H1 (cell line): ENCODE data around the gene UPB1. TPM values are rescaled to one million over a fixed set of nuclear protein-coding genes. Genes with fewer than 3 reads are reported as not detected.

ENCODE experiments used
- CTCF ChIA-PET: fragments of 300-600 bp; sonication (Branson Sonifier 250); formaldehyde crosslinking; loops from one replicate; lab custom pipeline; 2021; ENCODE audit not compliant: partially characterized antibody; lab: Charles Lee
- POLR2A ChIA-PET: fragments of 300-600 bp; sonication (Branson Sonifier 250); formaldehyde crosslinking; loops from one replicate; lab custom pipeline; 2021; ENCODE audit warnings: inconsistent platforms; ENCODE audit not compliant: partially characterized antibody; lab: Charles Lee
- DNase-seq, 2 experiments: peaks; one replicate each; pipeline versions ENCODE4 v3.0.0 to v3.0.0-alpha.2; 2010 to 2022; ENCODE audit warnings: low spot score in 2 of 2, low read depth in 1 of 2, mixed read lengths in 1 of 2
- FAIRE-seq: peaks from 2 replicates; lab custom pipeline; 2011; peaks lifted over from hg19 to GRCh38; lab: Jason Lieb, UNC
- H2AFZ ChIP-seq: 2 replicates; pipeline ENCODE4 v1.8.1; 2012; ENCODE audit warnings: low read length, inconsistent platforms
- H2AK5ac ChIP-seq: 2 replicates; pipeline ENCODE4 v1.6.1; 2013; ENCODE audit warnings: low read depth, low read length
- H2BK120ac ChIP-seq: replicated peaks from 2 replicates; pipeline ENCODE3; 2013; ENCODE audit warnings: low read depth, low read length, inconsistent platforms
- H2BK12ac ChIP-seq: 2 replicates; pipeline ENCODE4 v1.6.1; 2013; ENCODE audit warnings: low read depth, low read length
- H2BK15ac ChIP-seq: 2 replicates; pipeline ENCODE4 v1.6.1; 2013; ENCODE audit warnings: low read length
- H2BK20ac ChIP-seq: 2 replicates; pipeline ENCODE4 v1.6.1; 2013; ENCODE audit warnings: low read length
- H2BK5ac ChIP-seq: 2 replicates; pipeline ENCODE4 v1.6.1; 2013; ENCODE audit warnings: low read depth, low read length
- H3K14ac ChIP-seq: 2 replicates; pipeline ENCODE4 v1.6.1; 2013; ENCODE audit warnings: inconsistent platforms; ENCODE audit not compliant: insufficient read length
- H3K18ac ChIP-seq: 2 replicates; pipeline ENCODE4 v1.6.1; 2013; ENCODE audit warnings: low read length; ENCODE audit errors: extremely low read depth
- H3K23ac ChIP-seq: 2 replicates; pipeline ENCODE4 v1.6.1; 2013; ENCODE audit warnings: inconsistent platforms; ENCODE audit not compliant: insufficient read length
- H3K23me2 ChIP-seq: 2 replicates; pipeline ENCODE4 v1.6.1; 2013; ENCODE audit warnings: low read depth, low read length
- H3K27ac ChIP-seq: 2 replicates; pipeline ENCODE4 v1.6.1; 2011; ENCODE audit warnings: low read depth, low read length, inconsistent platforms
- H3K27me3 ChIP-seq, 4 experiments: replicated peaks in 1 of 4; 1 replicate in 1 of 4; 2 replicates in 3 of 4; pipeline versions ENCODE4 v1.6.1 to v1.8.1; 2011 to 2013; ENCODE audit warnings: low read length in 3 of 4, mild to moderate bottlenecking in 3 of 4, inconsistent platforms in 2 of 4, mixed read lengths in 2 of 4, moderate library complexity in 1 of 4; ENCODE audit not compliant: control insufficient read depth in 3 of 4, insufficient read depth in 3 of 4; ENCODE audit errors: extremely low read depth in 1 of 4
- H3K36me3 ChIP-seq, 4 experiments: 2 replicates each; pipeline versions ENCODE4 v1.6.1 to v1.8.1; 2011 to 2013; ENCODE audit warnings: mild to moderate bottlenecking in 4 of 4, low read length in 3 of 4, moderate library complexity in 2 of 4, control low read depth in 1 of 4, inconsistent platforms in 1 of 4; ENCODE audit not compliant: insufficient read depth in 4 of 4, control insufficient read depth in 2 of 4
- H3K4ac ChIP-seq: replicated peaks from 2 replicates; pipeline ENCODE3; 2013; ENCODE audit warnings: low read length, low read depth, mixed read lengths, inconsistent platforms; ENCODE audit not compliant: insufficient read length
- H3K4me1 ChIP-seq, 4 experiments: replicated peaks in 1 of 4; 1 replicate in 1 of 4; 2 replicates in 3 of 4; pipeline versions ENCODE4 v1.6.1 to v1.8.1; 2011 to 2013; ENCODE audit warnings: low read length in 3 of 4, inconsistent platforms in 2 of 4, mixed read lengths in 1 of 4; ENCODE audit not compliant: insufficient read depth in 4 of 4, control insufficient read depth in 3 of 4
- H3K4me2 ChIP-seq, 2 experiments: 2 replicates each; pipeline versions ENCODE4 v1.6.1 to v1.8.1; 2011 to 2013; ENCODE audit warnings: low read depth in 2 of 2, low read length in 2 of 2, control low read depth in 1 of 2, inconsistent platforms in 1 of 2, mild to moderate bottlenecking in 1 of 2; ENCODE audit not compliant: insufficient read depth in 1 of 2
- H3K4me3 ChIP-seq, 4 experiments: fragments of 200-600, 300-600 bp in 1 of 4; sonication (generic), shearing (Covaris generic), sonication (Bioruptor Twin) in 1 of 4; 2 replicates each; pipeline versions ENCODE4 v1.5.1 to v1.8.1; 2011 to 2016; ENCODE audit warnings: low read length in 4 of 4, low read depth in 3 of 4, control low read depth in 2 of 4, inconsistent platforms in 2 of 4, mild to moderate bottlenecking in 2 of 4, mixed read lengths in 1 of 4, moderate library complexity in 1 of 4; ENCODE audit not compliant: insufficient read depth in 2 of 4; ENCODE audit errors: extremely low read depth in 1 of 4
- H3K56ac ChIP-seq: replicated peaks from 2 replicates; pipeline ENCODE3; 2013; ENCODE audit warnings: low read depth, mild to moderate bottlenecking, mixed read lengths, low read length, inconsistent platforms; ENCODE audit not compliant: insufficient read length
- H3K79me1 ChIP-seq: 2 replicates; pipeline ENCODE4 v1.6.1; 2013; ENCODE audit warnings: low read depth, low read length, control low read depth
- H3K79me2 ChIP-seq, 2 experiments: 2 replicates each; pipeline versions ENCODE4 v1.6.1 to v1.8.1; 2012 to 2013; ENCODE audit warnings: low read length in 2 of 2, mild to moderate bottlenecking in 2 of 2, inconsistent platforms in 1 of 2; ENCODE audit not compliant: insufficient read depth in 2 of 2, control insufficient read depth in 1 of 2
- H3K9ac ChIP-seq, 4 experiments: replicated peaks in 1 of 4; 1 replicate in 1 of 4; 2 replicates in 3 of 4; pipeline versions ENCODE4 v1.6.1 to v1.8.1; 2011 to 2013; ENCODE audit warnings: low read depth in 3 of 4, low read length in 3 of 4, control low read depth in 2 of 4, mild to moderate bottlenecking in 2 of 4, moderate library complexity in 2 of 4, inconsistent platforms in 1 of 4; ENCODE audit errors: extremely low read depth in 1 of 4
- H3K9me3 ChIP-seq, 2 experiments: 2 replicates each; pipeline versions ENCODE4 v1.6.1 to v1.8.1; 2012 to 2013; ENCODE audit warnings: mild to moderate bottlenecking in 2 of 2, moderate library complexity in 2 of 2, control low read depth in 1 of 2, inconsistent platforms in 1 of 2, low read depth in 1 of 2, low read length in 1 of 2, mixed read lengths in 1 of 2; ENCODE audit not compliant: insufficient read depth in 2 of 2
- H4K20me1 ChIP-seq, 2 experiments: replicated peaks in 1 of 2; 2 replicates each; pipeline versions ENCODE3 to v1.8.1; 2011 to 2013; ENCODE audit warnings: inconsistent platforms in 2 of 2, low read length in 2 of 2, mild to moderate bottlenecking in 1 of 2; ENCODE audit not compliant: insufficient read depth in 2 of 2, control insufficient read depth in 1 of 2
- H4K5ac ChIP-seq: 2 replicates; pipeline ENCODE4 v1.6.1; 2013; ENCODE audit warnings: low read length, low read depth, mixed read lengths, inconsistent platforms; ENCODE audit not compliant: insufficient read length
- H4K8ac ChIP-seq: 2 replicates; pipeline ENCODE4 v1.8.0; 2013; ENCODE audit warnings: mild to moderate bottlenecking, moderate library complexity, low read length, inconsistent platforms; ENCODE audit not compliant: insufficient read depth; ENCODE audit errors: extremely low read depth
- H4K91ac ChIP-seq: replicated peaks from 2 replicates; pipeline ENCODE3; 2013; ENCODE audit warnings: low read length, mixed read lengths, inconsistent platforms; ENCODE audit not compliant: insufficient read length
- KDM1A ChIP-seq: fragments of 200-600, 300-600 bp; sonication (generic); IDR thresholded peaks from 2 replicates; pipeline ENCODE4 v1.7.1; 2016; ENCODE audit warnings: mild to moderate bottlenecking, low read length, borderline replicate concordance
- ZNF274 ChIP-seq: IDR thresholded peaks from 2 replicates; pipeline ENCODE4 v1.7.0; 2012; ENCODE audit warnings: low read length, borderline replicate concordance; ENCODE audit errors: extremely low read depth
- WGBS, 2 experiments: shearing (Covaris generic) in 1 of 2; methylation state at CpG; one replicate each; pipeline versions ENCODE4 v1.1.6 to v1.1.7; 2013 to 2015; ENCODE audit warnings: low lambda C conversion rate in 2 of 2, mixed read lengths in 2 of 2, inconsistent platforms in 1 of 2, low coverage in 1 of 2, missing lambda C conversion rate in 1 of 2; ENCODE audit not compliant: insufficient replicate concordance in 2 of 2, insufficient coverage in 1 of 2, insufficient read length in 1 of 2; ENCODE audit errors: extremely low coverage in 1 of 2, missing lambda C conversion rate in 1 of 2; 5-methylcytosine and 5-hydroxymethylcytosine counted together
- polyA plus RNA-seq, 7 experiments: library from polyadenylated mRNA; depleted of rRNA in 3 of 7; stranded (reverse) in 5 of 7; unstranded in 2 of 7; fragments of >200 nt in 5 of 7; fragments of 200-250 nt in 2 of 7; gene quantifications; 1 replicate in 5 of 7; 2 replicates in 1 of 7; 4 replicates in 1 of 7; pipeline versions ENCODE4 v1.2.1 to v1.2.3, GENCODE V29; 2011 to 2013; ENCODE audit warnings: missing spikeins in 2 of 7, mixed read lengths in 2 of 7
- total RNA-seq: library from RNA; stranded (reverse); fragmentation: NEBNext Ultra II Directional; extraction: Animal tissue kit (Norgen Biotek cat#: 25700); gene quantifications from 2 replicates; pipeline ENCODE4 v1.2.1, GENCODE V29; 2021

The UPB1 gene
- total and polyA plus RNA-seq, 2 of the 8 experiments (the other 6 are each of a cell fraction or from before 2014, with no cell fraction given), result 0.09 TPM; not detected in 1

GRCh38 chr22:24466716-24467328 is 28.3 kb upstream of the UPB1 start:
- Histone ChIP-seq H3K4ac (no peak overlapping the region), H3K23me2 (no peaks in the 10 kb centered on the region), H3K9me3 (no peaks in the 10 kb centered on the region), H3K56ac (no peak overlapping the region), H2AK5ac (no peak overlapping the region), H3K79me1 (no peaks in the 10 kb centered on the region), H3K23ac (no peak overlapping the region), H4K91ac (no peak overlapping the region), H4K8ac (no peak overlapping the region), H3K36me3 (no peaks in the 10 kb centered on the region), H2BK5ac (no peak overlapping the region), H3K79me2 (no peaks in the 10 kb centered on the region), H4K20me1 (no peaks in the 10 kb centered on the region), H4K5ac (no peak overlapping the region), H3K4me1 (peaks cover 4 to 8% (median 6%) of the 10 kb centered on the region in 4 experiments; a peak in 5 of 7 replicates), H3K9ac (peak overlapping the region in 1 of 4 experiments; percentile 21; a peak in 1 of 7 replicates), H3K27ac (no peak overlapping the region), H3K4me3 (no peak overlapping the region), H2BK12ac (no peak overlapping the region), H2AFZ (0 out of 2 replicates have a peak overlapping the region, but pooled peaks have one; percentile 10), H3K27me3 (no peaks in the 10 kb centered on the region), H2BK120ac (no peak overlapping the region), H3K18ac (no peak overlapping the region), H3K4me2 (peak overlapping the region; percentile 17 to 35; a peak in 3 of 4 replicates), H3K14ac (no peak overlapping the region), H2BK20ac (no peak overlapping the region), H2BK15ac (no peak overlapping the region)
- DNase-seq (no peak), FAIRE-seq (no peak)
- TF ChIP-seq ZNF274 (no peak), KDM1A (0 out of 2 replicates have a peak, but pooled peaks have one; percentile 13)
- ChIA-PET POLR2A (interaction anchor here (1.7 kb wide), 1 partner anchor 10 kb away, joined by 4 read pairs; no protein-coding TSS in a partner anchor), CTCF (interaction anchor here (0.7 to 1.8 kb wide), 3 partner anchors 13 to 42 kb away, joined by 3 to 4 read pairs (median 4); no protein-coding TSS in a partner anchor)
- WGBS, 2 experiments, result 48% methylated on average over 1 of the region's 1 CpG; no CpG with 5 or more reads in 1 of the 2 experiments
